IMR-90 (cell line): ENCODE results near the gene FRMPD4. TPM values are rescaled to one million over a fixed set of nuclear protein-coding genes. Genes with fewer than 3 reads are reported as not detected.

ENCODE experiments used
- ATAC-seq: fragments of 200-7000 bp; cut with Tn5 transposase; 2 replicates; pipeline ENCODE4 v1.9.1; 2020; ENCODE audit warnings: low read depth, mild to moderate bottlenecking, moderate library complexity
- BruUV-seq: library from RNA; stranded (reverse); fragments of 400-500 nt; replicated peaks from 2 replicates; lab custom pipeline; 2021; lab: Mats Ljungman, UMichigan
- CTCF ChIA-PET: fragments of 300-600 bp; formaldehyde crosslinking; extraction: SDS; loops from one replicate; lab custom pipeline; 2021; ENCODE audit warnings: antibody characterized with exemption; lab: Yijun Ruan, JAX
- POLR2A ChIA-PET: fragments of 300-600 bp; sonication (Branson Sonifier 250); formaldehyde crosslinking; loops from one replicate; lab custom pipeline; 2022; ENCODE audit warnings: antibody characterized with exemption; ENCODE audit not compliant: unreplicated experiment; lab: Charles Lee
- DNase-seq: peaks from one replicate; pipeline ENCODE4 v3.0.0; 2013
- H2AFZ ChIP-seq: replicated peaks from 2 replicates; pipeline ENCODE3; 2013; ENCODE audit warnings: low read length, mild to moderate bottlenecking; ENCODE audit not compliant: poor library complexity
- H2AK5ac ChIP-seq: 2 replicates; pipeline ENCODE4 v1.6.1; 2013; ENCODE audit warnings: low read depth, low read length, inconsistent platforms
- H2AK9ac ChIP-seq: replicated peaks from 2 replicates; pipeline ENCODE3; 2013; ENCODE audit warnings: mild to moderate bottlenecking, low read depth, low read length, moderate library complexity; ENCODE audit not compliant: poor library complexity
- H2BK120ac ChIP-seq: 2 replicates; pipeline ENCODE4 v1.6.1; 2013; ENCODE audit warnings: low read depth, low read length, inconsistent platforms
- H2BK15ac ChIP-seq: 3 replicates; pipeline ENCODE4 v1.6.1; 2013; ENCODE audit warnings: low read depth, low read length, inconsistent platforms
- H2BK20ac ChIP-seq: 2 replicates; pipeline ENCODE4 v1.6.1; 2013; ENCODE audit warnings: low read depth, mild to moderate bottlenecking, inconsistent platforms, low read length, moderate library complexity
- H2BK5ac ChIP-seq: 2 replicates; pipeline ENCODE4 v1.6.1; 2013; ENCODE audit warnings: mild to moderate bottlenecking, low read depth, low read length, inconsistent platforms; ENCODE audit not compliant: poor library complexity, severe bottlenecking
- H3K14ac ChIP-seq: replicated peaks from 2 replicates; pipeline ENCODE4 v1.6.1; 2013; ENCODE audit warnings: low read depth, low read length, inconsistent platforms
- H3K18ac ChIP-seq: 2 replicates; pipeline ENCODE4 v1.6.1; 2013; ENCODE audit warnings: low read depth, low read length, control low read depth
- H3K23ac ChIP-seq: 2 replicates; pipeline ENCODE4 v1.6.1; 2013; ENCODE audit warnings: low read depth, low read length, inconsistent platforms
- H3K27ac ChIP-seq: 2 replicates; pipeline ENCODE4 v1.5.1; 2013; ENCODE audit warnings: mild to moderate bottlenecking, control low read depth, low read length; ENCODE audit not compliant: insufficient read depth
- H3K27me3 ChIP-seq: 2 replicates; pipeline ENCODE4 v1.6.1; 2013; ENCODE audit warnings: low read length; ENCODE audit not compliant: control insufficient read depth, insufficient read depth
- H3K36me3 ChIP-seq: 2 replicates; pipeline ENCODE4 v1.6.1; 2013; ENCODE audit warnings: low read length, mixed read lengths; ENCODE audit not compliant: control insufficient read depth, insufficient read depth
- H3K4ac ChIP-seq: 2 replicates; pipeline ENCODE4 v1.6.1; 2013; ENCODE audit warnings: low read depth, low read length, inconsistent platforms
- H3K4me1 ChIP-seq: 2 replicates; pipeline ENCODE4 v1.6.1; 2013; ENCODE audit warnings: low read length, mixed read lengths; ENCODE audit not compliant: control insufficient read depth, insufficient read depth
- H3K4me2 ChIP-seq: 2 replicates; pipeline ENCODE4 v1.6.1; 2013; ENCODE audit warnings: low read depth, mild to moderate bottlenecking, control low read depth, low read length, moderate library complexity
- H3K4me3 ChIP-seq: 2 replicates; pipeline ENCODE4 v1.5.1; 2013; ENCODE audit warnings: low read depth, mild to moderate bottlenecking, control low read depth, low read length, moderate library complexity; ENCODE audit not compliant: insufficient read depth
- H3K56ac ChIP-seq: 2 replicates; pipeline ENCODE4 v1.6.1; 2013; ENCODE audit warnings: low read length, inconsistent platforms; ENCODE audit not compliant: insufficient read depth; ENCODE audit errors: extremely low read depth
- H3K79me1 ChIP-seq, 2 experiments: 2 replicates each; pipeline ENCODE4 v1.6.1; 2013; ENCODE audit warnings: low read length in 2 of 2, inconsistent platforms in 1 of 2, low read depth in 1 of 2
- H3K9ac ChIP-seq: 2 replicates; pipeline ENCODE4 v1.6.1; 2013; ENCODE audit warnings: low read depth, low read length, control low read depth
- H3K9me1 ChIP-seq: 2 replicates; pipeline ENCODE4 v1.6.1; 2013; ENCODE audit warnings: low read length, inconsistent platforms; ENCODE audit not compliant: insufficient read depth
- H3K9me3 ChIP-seq: 2 replicates; pipeline ENCODE4 v1.6.1; 2013; ENCODE audit warnings: low read length; ENCODE audit not compliant: control insufficient read depth, insufficient read depth
- H4K20me1 ChIP-seq: 2 replicates; pipeline ENCODE4 v1.6.1; 2013; ENCODE audit warnings: low read length, inconsistent platforms; ENCODE audit not compliant: insufficient read depth
- H4K5ac ChIP-seq: 2 replicates; pipeline ENCODE4 v1.6.1; 2013; ENCODE audit warnings: mild to moderate bottlenecking, low read depth, low read length, control low read depth
- H4K8ac ChIP-seq, 2 experiments: 2 replicates each; pipeline ENCODE4 v1.6.1; 2013; ENCODE audit warnings: low read depth in 2 of 2, low read length in 2 of 2, control low read depth in 1 of 2, inconsistent platforms in 1 of 2
- H4K91ac ChIP-seq: 2 replicates; pipeline ENCODE4 v1.6.1; 2013; ENCODE audit warnings: low read depth, low read length, inconsistent platforms; ENCODE audit not compliant: insufficient read depth
- BHLHE40 ChIP-seq: fragments of 150-350 bp; IDR thresholded peaks from 2 replicates; pipeline ENCODE4 v1.6.1; 2016; ENCODE audit warnings: mild to moderate bottlenecking, low read depth, low read length
- CEBPB ChIP-seq: IDR thresholded peaks from 2 replicates; pipeline ENCODE4 v1.6.1; 2012; ENCODE audit warnings: low read depth, low read length, improper control_type of control experiment
- CHD1 ChIP-seq: IDR thresholded peaks from 2 replicates; pipeline ENCODE4 v1.6.1; 2012; ENCODE audit warnings: low read depth, low read length, improper control_type of control experiment
- CTCF ChIP-seq: conservative IDR thresholded peaks from 2 replicates; pipeline ENCODE4 v1.5.1; 2012; ENCODE audit warnings: mild to moderate bottlenecking, low read depth, low read length, improper control_type of control experiment
- FOS ChIP-seq: fragments of 150-350 bp; IDR thresholded peaks from 2 replicates; pipeline ENCODE4 v1.6.1; 2016; ENCODE audit warnings: low read depth, low read length
- MAFK ChIP-seq: IDR thresholded peaks from 2 replicates; pipeline ENCODE4 v1.6.1; 2012; ENCODE audit warnings: low read depth, low read length, improper control_type of control experiment
- MAZ ChIP-seq: IDR thresholded peaks from 2 replicates; pipeline ENCODE4 v1.6.1; 2012; ENCODE audit warnings: low read depth, mild to moderate bottlenecking, low read length, improper control_type of control experiment, moderate library complexity, borderline replicate concordance
- MXI1 ChIP-seq: IDR thresholded peaks from 2 replicates; pipeline ENCODE4 v1.6.1; 2012; ENCODE audit warnings: low read depth, mild to moderate bottlenecking, low read length, moderate library complexity, borderline replicate concordance
- NFE2L2 ChIP-seq: fragments of 150-350 bp; IDR thresholded peaks from 2 replicates; pipeline ENCODE4 v1.6.1; 2016; ENCODE audit warnings: low read depth, mild to moderate bottlenecking, low read length
- POLR2A ChIP-seq: IDR thresholded peaks from 2 replicates; pipeline ENCODE4 v1.6.1; 2012; ENCODE audit warnings: mild to moderate bottlenecking, low read depth, low read length
- RCOR1 ChIP-seq: IDR thresholded peaks from 2 replicates; pipeline ENCODE4 v1.6.1; 2012; ENCODE audit warnings: mild to moderate bottlenecking, low read length, improper control_type of control experiment; ENCODE audit not compliant: insufficient replicate concordance
- RFX5 ChIP-seq: IDR thresholded peaks from 2 replicates; pipeline ENCODE4 v1.8.0; 2012; ENCODE audit warnings: low read depth, mild to moderate bottlenecking, low read length, moderate library complexity
- SMC3 ChIP-seq: fragments of 150-350 bp; IDR thresholded peaks from 2 replicates; pipeline ENCODE4 v1.6.1; 2016; ENCODE audit warnings: low read depth, mild to moderate bottlenecking, antibody characterized with exemption, low read length, moderate library complexity
- USF2 ChIP-seq: fragments of 150-350 bp; IDR thresholded peaks from 2 replicates; pipeline ENCODE4 v1.6.1; 2017; ENCODE audit warnings: mild to moderate bottlenecking, antibody characterized with exemption, low read length, low read depth
- dilution Hi-C: fragments of 300-500 bp; cut with HindIII; formaldehyde crosslinking; loops from one replicate; pipeline ENCODE4 v1.14.3; 2018; ENCODE audit warnings: low sequenced_read_pairs; ENCODE audit not compliant: unreplicated experiment
- in situ Hi-C: fragments of 300-500 bp; cut with MboI; formaldehyde crosslinking; loops from 3 replicates; pipeline ENCODE4 v1.14.3; 2019; ENCODE audit warnings: low sequenced_read_pairs, inconsistent platforms, mixed read lengths
- intact Hi-C: fragments of 100-400 bp; cut with micrococcal nuclease; formaldehyde crosslinking; loops from 2 replicates; pipeline ENCODE4 v1.10.0; 2022
- polyA plus RNA-seq, 3 experiments: library from polyadenylated mRNA; depleted of rRNA; stranded (reverse); fragments of >200 nt; gene quantifications; 2 replicates each; pipeline ENCODE4 v1.2.3, GENCODE V29; 2012; ENCODE audit warnings: low replicate concordance in 1 of 3
- total RNA-seq: library from RNA; depleted of rRNA; stranded (reverse); fragments of >200 nt; gene quantifications from 2 replicates; pipeline ENCODE4 v1.2.3, GENCODE V29; 2012

FRMPD4 gene
- total and polyA plus RNA-seq, 2 of the 4 experiments (the other 2 are of a cell fraction): 0.53 to 1.1 TPM

- Histone ChIP-seq H3K9me1 (no peaks in the 10 kb centered on the region), H3K27ac (no peak overlapping the region), H4K5ac (no peak overlapping the region), H3K23ac (no peak overlapping the region), H3K9me3 (no peaks in the 10 kb centered on the region), H3K79me1 (no peaks in the 10 kb centered on the region; a peak in 1 of 4 replicates), H3K9ac (no peak overlapping the region), H2AFZ (no peak overlapping the region), H2AK5ac (no peak overlapping the region), H3K36me3 (no peaks in the 10 kb centered on the region), H2BK15ac (no peak overlapping the region), H2AK9ac (no peak overlapping the region), H2BK120ac (no peak overlapping the region), H3K4me3 (no peak overlapping the region), H4K20me1 (no peaks in the 10 kb centered on the region), H3K4me2 (no peak overlapping the region), H4K8ac (no peak overlapping the region; a peak in 1 of 4 replicates), H3K14ac (no peak overlapping the region), H3K27me3 (no peaks in the 10 kb centered on the region), H3K18ac (no peak overlapping the region), H3K4me1 (0 out of 2 replicates have a peak, but pooled peaks cover 2% of the 10 kb centered on the region), H2BK20ac (no peak overlapping the region), H3K56ac (no peak overlapping the region), H2BK5ac (no peak overlapping the region), H4K91ac (no peak overlapping the region), H3K4ac (no peak overlapping the region)
- DNase-seq (no peak), ATAC-seq (no peak)
- ChIA-PET POLR2A (no interaction called here), CTCF (interaction anchor here (0.6 kb wide), 1 partner anchor 81 kb away, joined by 3 read pairs; no protein-coding TSS in a partner anchor)
- dilution Hi-C loops (no loop called here), intact Hi-C loops (no loop called here), in situ Hi-C loops (no loop called here)
- TF ChIP-seq BHLHE40: no peak
- TF ChIP-seq RCOR1: no peak
- TF ChIP-seq CEBPB: no peak
- no peak for TF ChIP-seq RFX5
- TF ChIP-seq NFE2L2: no peak
- TF ChIP-seq CHD1: no peak
- no peak for TF ChIP-seq MAFK
- TF ChIP-seq USF2: no peak
- no peak for TF ChIP-seq CTCF
- TF ChIP-seq POLR2A: no peak
- no peak for TF ChIP-seq SMC3
- TF ChIP-seq MXI1: no peak
- TF ChIP-seq FOS: no peak
- no peak for TF ChIP-seq MAZ
- no TSS peak for BruUV-seq
Measured at GRCh38 chrX:12237131-12237530, 98.9 kb downstream of the FRMPD4 start.
